ENCODE results near the gene SMIM24. TPM values are rescaled to one million over a fixed set of nuclear protein-coding genes. Genes with fewer than 3 reads are reported as not detected.

SMIM24 gene
- total RNA-seq, 2 donors from 2014 or later, result not detected

GRCh38 chr19:3441089-3441985 lies 39.0 kb downstream of the SMIM24 start:
- H3K27me3 ChIP-seq (ENCODE audit: control insufficient read depth, insufficient read depth, low read length, poor library complexity, severe bottlenecking), result no peaks in the 10 kb centered on the region
- TF ChIP-seq, protein P1, sequence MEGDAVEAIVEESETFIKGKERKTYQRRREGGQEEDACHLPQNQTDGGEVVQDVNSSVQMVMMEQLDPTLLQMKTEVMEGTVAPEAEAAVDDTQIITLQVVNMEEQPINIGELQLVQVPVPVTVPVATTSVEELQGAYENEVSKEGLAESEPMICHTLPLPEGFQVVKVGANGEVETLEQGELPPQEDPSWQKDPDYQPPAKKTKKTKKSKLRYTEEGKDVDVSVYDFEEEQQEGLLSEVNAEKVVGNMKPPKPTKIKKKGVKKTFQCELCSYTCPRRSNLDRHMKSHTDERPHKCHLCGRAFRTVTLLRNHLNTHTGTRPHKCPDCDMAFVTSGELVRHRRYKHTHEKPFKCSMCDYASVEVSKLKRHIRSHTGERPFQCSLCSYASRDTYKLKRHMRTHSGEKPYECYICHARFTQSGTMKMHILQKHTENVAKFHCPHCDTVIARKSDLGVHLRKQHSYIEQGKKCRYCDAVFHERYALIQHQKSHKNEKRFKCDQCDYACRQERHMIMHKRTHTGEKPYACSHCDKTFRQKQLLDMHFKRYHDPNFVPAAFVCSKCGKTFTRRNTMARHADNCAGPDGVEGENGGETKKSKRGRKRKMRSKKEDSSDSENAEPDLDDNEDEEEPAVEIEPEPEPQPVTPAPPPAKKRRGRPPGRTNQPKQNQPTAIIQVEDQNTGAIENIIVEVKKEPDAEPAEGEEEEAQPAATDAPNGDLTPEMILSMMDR (conservative IDR thresholded peaks at IDR 0.05), result no peak
- WGBS, 2 experiments (ENCODE audit: insufficient coverage in 1 of 2, insufficient read length in 1 of 2), result 86 to 87% methylated on average over 15 to 25 of the region's 25 CpGs
- H3K4me1 ChIP-seq (ENCODE audit: control insufficient read depth, insufficient read depth, low read length), result no peaks in the 10 kb centered on the region
- peak; percentile 62 for DNase-seq
- H3K9me3 ChIP-seq (ENCODE audit: control insufficient read depth, low read length), result no peaks in the 10 kb centered on the region
- H3K36me3 Mint-ChIP-seq (ENCODE audit: low read depth), result peaks cover 2% of the 10 kb centered on the region
- no peak overlapping the region for H3K27ac ChIP-seq (ENCODE audit: low read depth, low read length)
- no peaks in the 10 kb centered on the region for H3K9me3 Mint-ChIP-seq
- H3K4me3 Mint-ChIP-seq, result no peak overlapping the region
- H3K4me3 ChIP-seq (ENCODE audit: low read length), result no peak overlapping the region
- H3K4me1 Mint-ChIP-seq, result peaks cover 10% of the 10 kb centered on the region
- no peak overlapping the region for H3K27ac Mint-ChIP-seq
- no peaks in the 10 kb centered on the region for H3K27me3 Mint-ChIP-seq (ENCODE audit: insufficient read depth)
- H3K36me3 ChIP-seq (ENCODE audit: control insufficient read depth, insufficient read depth, low read length), result no peaks in the 10 kb centered on the region
- no peak overlapping the region for H3K9ac ChIP-seq (ENCODE audit: extremely low read depth, low read length, poor library complexity, severe bottlenecking)

DNA sequence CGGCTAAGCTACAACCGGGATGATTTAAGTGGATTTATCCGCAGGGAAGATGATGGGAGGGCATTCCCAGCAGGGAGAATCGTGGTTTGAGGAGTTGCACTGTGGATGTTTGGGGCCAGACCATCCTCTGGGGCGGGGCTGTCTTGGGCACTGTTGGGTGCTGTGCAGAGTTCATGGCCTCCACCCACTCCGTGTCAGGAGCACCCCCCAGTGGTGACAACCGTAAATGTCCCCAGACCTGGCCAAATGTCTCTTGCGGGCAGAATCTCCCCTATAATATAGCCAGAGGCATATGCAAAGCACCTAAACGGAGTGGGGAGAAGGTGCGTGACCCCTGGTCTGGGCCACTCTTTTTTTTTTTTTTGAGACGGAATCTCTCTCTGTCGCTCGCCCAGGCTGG lies 40.2 kb downstream of the SMIM24 start:
- TF ChIP-seq, protein P1 (conservative IDR thresholded peaks at IDR 0.05), result peak; percentile 79
- no peaks in the 10 kb centered on the region for H3K27me3 Mint-ChIP-seq (ENCODE audit: insufficient read depth)
- no peak overlapping the region for H3K4me3 Mint-ChIP-seq

GRCh38 chr19:3434630-3435553 lies 45.4 kb downstream of the SMIM24 start:
- no peaks in the 10 kb centered on the region for H3K9me3 Mint-ChIP-seq
- WGBS, 2 experiments (ENCODE audit: insufficient coverage in 1 of 2, insufficient read length in 1 of 2), result 0 to 1% methylated on average over 17 to 67 of the region's 67 CpGs
- peak overlapping the region; percentile 95 for H3K27ac ChIP-seq (ENCODE audit: low read depth, low read length)
- DNase-seq, result peak; percentile 99
- no peaks in the 10 kb centered on the region for H3K4me1 ChIP-seq (ENCODE audit: control insufficient read depth, insufficient read depth, low read length)
- no peaks in the 10 kb centered on the region for H3K27me3 ChIP-seq (ENCODE audit: control insufficient read depth, insufficient read depth, low read length, poor library complexity, severe bottlenecking)
- no peaks in the 10 kb centered on the region for H3K36me3 ChIP-seq (ENCODE audit: control insufficient read depth, insufficient read depth, low read length)
- peaks cover 2% of the 10 kb centered on the region for H3K36me3 Mint-ChIP-seq (ENCODE audit: low read depth)
- H3K4me1 Mint-ChIP-seq, result peaks cover 5% of the 10 kb centered on the region
- peak overlapping the region; percentile 90 for H3K4me3 ChIP-seq (ENCODE audit: low read length)
- peak overlapping the region; percentile 70 for H3K9ac ChIP-seq (ENCODE audit: extremely low read depth, low read length, poor library complexity, severe bottlenecking)
- TF ChIP-seq, protein P1 (conservative IDR thresholded peaks at IDR 0.05), result no peak
- peak overlapping the region; percentile 83 for H3K4me3 Mint-ChIP-seq
- peaks cover 3% of the 10 kb centered on the region for H3K27me3 Mint-ChIP-seq (ENCODE audit: insufficient read depth)
- H3K27ac Mint-ChIP-seq, result peak overlapping the region; percentile 99
- H3K9me3 ChIP-seq (ENCODE audit: control insufficient read depth, low read length), result no peaks in the 10 kb centered on the region

More for the DNA sequence above, 40.2 kb downstream of the SMIM24 start:
- no peaks in the 10 kb centered on the region for H3K27me3 ChIP-seq (ENCODE audit: control insufficient read depth, insufficient read depth, low read length, poor library complexity, severe bottlenecking)
- H3K4me1 Mint-ChIP-seq, result peaks cover 15% of the 10 kb centered on the region
- no peaks in the 10 kb centered on the region for H3K9me3 ChIP-seq (ENCODE audit: control insufficient read depth, low read length)
- H3K27ac ChIP-seq (ENCODE audit: low read depth, low read length), result no peak overlapping the region
- peak; percentile 93 for DNase-seq
- H3K36me3 ChIP-seq (ENCODE audit: control insufficient read depth, insufficient read depth, low read length), result no peaks in the 10 kb centered on the region
- WGBS, 2 experiments (ENCODE audit: insufficient coverage in 1 of 2, insufficient read length in 1 of 2), result 56 to 77% methylated on average over 6 to 13 of the region's 13 CpGs
- no peaks in the 10 kb centered on the region for H3K4me1 ChIP-seq (ENCODE audit: control insufficient read depth, insufficient read depth, low read length)
- no peaks in the 10 kb centered on the region for H3K9me3 Mint-ChIP-seq
- H3K27ac Mint-ChIP-seq, result no peak overlapping the region
- no peak overlapping the region for H3K9ac ChIP-seq (ENCODE audit: extremely low read depth, low read length, poor library complexity, severe bottlenecking)
- H3K4me3 ChIP-seq (ENCODE audit: low read length), result no peak overlapping the region
- peaks cover 2% of the 10 kb centered on the region for H3K36me3 Mint-ChIP-seq (ENCODE audit: low read depth)
